Smooth muscle cell (in vitro differentiated cells): ENCODE data around the gene CACNA1C. TPM values are rescaled to one million over a fixed set of nuclear protein-coding genes. Genes with fewer than 3 reads are reported as not detected.

Experiments
- DNase-seq: peaks from one replicate; lab custom pipeline; 2025; ENCODE audit not compliant: unreplicated experiment; lab: John Stamatoyannopoulos, UW
- H2AFZ ChIP-seq: fragments of 200-600 bp; sonication (generic); 2 replicates; pipeline ENCODE4 v1.6.0; 2016; ENCODE audit warnings: antibody characterized with exemption, low read depth, mild to moderate bottlenecking
- H3F3A ChIP-seq: fragments of 200-600 bp; sonication (generic); 2 replicates; pipeline ENCODE4 v1.6.0; 2017; ENCODE audit warnings: antibody characterized with exemption, low read depth
- H3K27ac ChIP-seq: fragments of 200-600 bp; sonication (generic); 2 replicates; pipeline ENCODE4 v1.5.1; 2016; ENCODE audit warnings: low read depth, mild to moderate bottlenecking
- H3K27me3 ChIP-seq: fragments of 200-600 bp; sonication (generic); 2 replicates; pipeline ENCODE4 v1.6.1; 2016; ENCODE audit warnings: low read depth, mild to moderate bottlenecking
- H3K36me3 ChIP-seq: fragments of 200-600 bp; sonication (generic); 2 replicates; pipeline ENCODE4 v1.5.1; 2016; ENCODE audit warnings: low read depth
- H3K4me1 ChIP-seq: fragments of 200-600 bp; sonication (generic); 2 replicates; pipeline ENCODE4 v1.5.1; 2016; ENCODE audit warnings: low read depth
- H3K4me2 ChIP-seq: fragments of 200-600 bp; sonication (generic); 2 replicates; pipeline ENCODE4 v1.6.0; 2016; ENCODE audit warnings: mild to moderate bottlenecking
- H3K4me3 ChIP-seq: fragments of 200-600 bp; sonication (generic); 2 replicates; pipeline ENCODE4 v1.5.1; 2016; ENCODE audit warnings: mild to moderate bottlenecking
- H3K79me2 ChIP-seq: fragments of 200-600 bp; sonication (generic); 2 replicates; pipeline ENCODE4 v1.6.0; 2016; ENCODE audit warnings: low read depth, mild to moderate bottlenecking
- H3K9ac ChIP-seq: fragments of 200-600 bp; sonication (generic); 2 replicates; pipeline ENCODE4 v1.6.0; 2016; ENCODE audit warnings: low read depth
- H3K9me3 ChIP-seq: fragments of 200-600 bp; sonication (generic); replicated peaks from 2 replicates; pipeline ENCODE4 v1.5.1; 2016; ENCODE audit warnings: low read depth
- H4K20me1 ChIP-seq: fragments of 200-600 bp; sonication (generic); 2 replicates; pipeline ENCODE4 v1.6.0; 2016; ENCODE audit warnings: low read depth
- CTCF ChIP-seq: fragments of 200-600 bp; sonication (generic); IDR thresholded peaks from 2 replicates; pipeline ENCODE4 v1.5.1; 2017; ENCODE audit warnings: borderline replicate concordance, mild to moderate bottlenecking, antibody characterized with exemption; ENCODE audit not compliant: insufficient read depth, poor library complexity, severe bottlenecking
- WGBS: methylation state at CpG from one replicate; pipeline ENCODE4 v1.1.7; 2016; ENCODE audit warnings: low lambda C conversion rate; 5-methylcytosine and 5-hydroxymethylcytosine counted together
- polyA plus RNA-seq: library from polyadenylated mRNA; unstranded; fragments of >200 nt; fragmentation: Nextera tagmentation; extraction: Ambion mirVana; gene quantifications from 2 replicates; pipeline ENCODE4 v1.2.1, GENCODE V29; 2016
- total RNA-seq: library from RNA; depleted of rRNA; stranded (reverse); fragments of >200 nt; gene quantifications from 2 replicates; pipeline ENCODE4 v1.2.3, GENCODE V29; 2014

The CACNA1C gene
- total and polyA plus RNA-seq, 2 experiments from 2014 or later, result 1.6 to 4.5 TPM

GRCh38 chr12:2061402-2061801 is 8.6 kb downstream of the CACNA1C start:
- H3K4me1 ChIP-seq, result no peaks in the 10 kb centered on the region
- no peaks in the 10 kb centered on the region for H3K9me3 ChIP-seq
- H4K20me1 ChIP-seq, result peaks cover 3% of the 10 kb centered on the region
- H3K4me2 ChIP-seq, result no peak overlapping the region
- no peaks in the 10 kb centered on the region for H3K27me3 ChIP-seq
- no peak for DNase-seq
- whole genome bisulfite sequencing, result 96% methylated on average over 6 of the region's 6 CpGs
- no peaks in the 10 kb centered on the region for H3K79me2 ChIP-seq
- H2AFZ ChIP-seq, result no peak overlapping the region
- no peak for TF ChIP-seq CTCF
- H3K9ac ChIP-seq, result no peak overlapping the region
- no peak overlapping the region for H3K4me3 ChIP-seq
- no peak overlapping the region for H3K27ac ChIP-seq
- H3K36me3 ChIP-seq, result no peaks in the 10 kb centered on the region
- H3F3A ChIP-seq, result no peaks in the 10 kb centered on the region

GRCh38 chr12:2064071-2064507 is 11.3 kb downstream of the CACNA1C start:
- H3K4me3 ChIP-seq, result no peak overlapping the region
- H3F3A ChIP-seq, result no peaks in the 10 kb centered on the region
- TF ChIP-seq CTCF, result no peak
- H3K27ac ChIP-seq, result no peak overlapping the region
- no peaks in the 10 kb centered on the region for H3K79me2 ChIP-seq
- H3K27me3 ChIP-seq, result no peaks in the 10 kb centered on the region
- WGBS, result 64% methylated on average over 5 of the region's 5 CpGs
- H3K36me3 ChIP-seq, result no peaks in the 10 kb centered on the region
- H2AFZ ChIP-seq, result no peak overlapping the region
- no peaks in the 10 kb centered on the region for H4K20me1 ChIP-seq
- H3K4me2 ChIP-seq, result no peak overlapping the region
- H3K9me3 ChIP-seq, result no peaks in the 10 kb centered on the region
- no peak overlapping the region for H3K9ac ChIP-seq
- DNase-seq, result no peak
- no peaks in the 10 kb centered on the region for H3K4me1 ChIP-seq

- H3K9ac ChIP-seq, result no peak overlapping the region
- H4K20me1 ChIP-seq, result no peaks in the 10 kb centered on the region
- no peaks in the 10 kb centered on the region for H3K27me3 ChIP-seq
- no peaks in the 10 kb centered on the region for H3K4me1 ChIP-seq
- H3K9me3 ChIP-seq, result peaks cover 2% of the 10 kb centered on the region
- no peaks in the 10 kb centered on the region for H3K79me2 ChIP-seq
- WGBS, result 97% methylated on average over 6 of the region's 6 CpGs
- no peak for DNase-seq
- H3K27ac ChIP-seq, result no peak overlapping the region
- H2AFZ ChIP-seq, result no peak overlapping the region
- no peak for TF ChIP-seq CTCF
- H3K4me2 ChIP-seq, result no peak overlapping the region
- no peaks in the 10 kb centered on the region for H3F3A ChIP-seq
- H3K4me3 ChIP-seq, result no peak overlapping the region
- no peaks in the 10 kb centered on the region for H3K36me3 ChIP-seq
Observed at GRCh38 chr12:2068653-2069052, 15.9 kb downstream of the CACNA1C start.

- TF ChIP-seq CTCF, result no peak
- no peak overlapping the region for H3K4me3 ChIP-seq
- no peaks in the 10 kb centered on the region for H3K4me1 ChIP-seq
- no peaks in the 10 kb centered on the region for H3F3A ChIP-seq
- peaks cover 2% of the 10 kb centered on the region for H4K20me1 ChIP-seq
- no peak overlapping the region for H2AFZ ChIP-seq
- no peaks in the 10 kb centered on the region for H3K36me3 ChIP-seq
- H3K9ac ChIP-seq, result no peak overlapping the region
- WGBS, result 92% methylated on average over 2 of the region's 2 CpGs
- DNase-seq, result no peak
- no peaks in the 10 kb centered on the region for H3K27me3 ChIP-seq
- peaks cover 2% of the 10 kb centered on the region for H3K9me3 ChIP-seq
- no peaks in the 10 kb centered on the region for H3K79me2 ChIP-seq
- no peak overlapping the region for H3K27ac ChIP-seq
- H3K4me2 ChIP-seq, result no peak overlapping the region
Observed at GRCh38 chr12:2070440-2071045, 17.8 kb downstream of the CACNA1C start.
